22Rv1 (cell line): Measurements from ENCODE around the gene SYNRG.

ENCODE experiments used
- H3K27ac ChIP-seq: fragments of 450-650 bp; 2 replicates; pipeline ENCODE4 v1.5.1; 2017
- ZFX ChIP-seq: fragments of 450-650 bp; IDR thresholded peaks from 2 replicates; pipeline ENCODE4 v1.6.1; 2017; ENCODE audit warnings: antibody characterized with exemption, borderline replicate concordance
- TF ChIP-seq, protein P1 (sequence below): fragments of 450-650 bp; IDR thresholded peaks from 2 replicates; pipeline ENCODE4 v1.5.1; 2017; ENCODE audit warnings: mild to moderate bottlenecking

The SYNRG gene

GRCh38 chr17:37610971-37611370 lies 1.8 kb upstream of the SYNRG start:
- H3K27ac ChIP-seq, result peak overlapping the region; percentile 72
- TF ChIP-seq, protein P1, sequence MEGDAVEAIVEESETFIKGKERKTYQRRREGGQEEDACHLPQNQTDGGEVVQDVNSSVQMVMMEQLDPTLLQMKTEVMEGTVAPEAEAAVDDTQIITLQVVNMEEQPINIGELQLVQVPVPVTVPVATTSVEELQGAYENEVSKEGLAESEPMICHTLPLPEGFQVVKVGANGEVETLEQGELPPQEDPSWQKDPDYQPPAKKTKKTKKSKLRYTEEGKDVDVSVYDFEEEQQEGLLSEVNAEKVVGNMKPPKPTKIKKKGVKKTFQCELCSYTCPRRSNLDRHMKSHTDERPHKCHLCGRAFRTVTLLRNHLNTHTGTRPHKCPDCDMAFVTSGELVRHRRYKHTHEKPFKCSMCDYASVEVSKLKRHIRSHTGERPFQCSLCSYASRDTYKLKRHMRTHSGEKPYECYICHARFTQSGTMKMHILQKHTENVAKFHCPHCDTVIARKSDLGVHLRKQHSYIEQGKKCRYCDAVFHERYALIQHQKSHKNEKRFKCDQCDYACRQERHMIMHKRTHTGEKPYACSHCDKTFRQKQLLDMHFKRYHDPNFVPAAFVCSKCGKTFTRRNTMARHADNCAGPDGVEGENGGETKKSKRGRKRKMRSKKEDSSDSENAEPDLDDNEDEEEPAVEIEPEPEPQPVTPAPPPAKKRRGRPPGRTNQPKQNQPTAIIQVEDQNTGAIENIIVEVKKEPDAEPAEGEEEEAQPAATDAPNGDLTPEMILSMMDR, result no peak
- TF ChIP-seq ZFX, result no peak

DNA sequence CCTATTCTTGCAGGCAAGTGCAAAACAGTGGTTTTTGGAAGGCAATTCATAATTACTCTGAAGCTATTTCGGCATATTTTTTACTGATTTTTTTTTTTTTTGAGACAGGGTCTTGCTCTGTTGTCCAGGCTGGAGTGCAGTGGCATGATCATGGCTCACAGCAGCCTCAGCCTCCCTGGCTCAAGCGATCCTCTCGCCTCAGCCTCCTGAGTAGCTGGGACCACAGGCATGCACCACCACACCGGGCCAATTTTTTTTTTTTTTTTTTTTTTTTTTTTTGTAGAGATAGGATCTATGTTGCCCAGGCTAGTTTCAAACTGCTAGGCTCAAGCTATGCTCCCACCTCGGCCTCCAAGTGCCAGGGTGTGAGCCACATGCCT lies 813 bp upstream of the SYNRG start:
- H3K27ac ChIP-seq, result peak overlapping the region; percentile 72

GRCh38 chr17:37608351-37609169 lies 658 bp downstream of the SYNRG start:
- TF ChIP-seq, protein P1, result no peak
- no peak for TF ChIP-seq ZFX
- H3K27ac ChIP-seq, result peak overlapping the region; percentile 72

DNA sequence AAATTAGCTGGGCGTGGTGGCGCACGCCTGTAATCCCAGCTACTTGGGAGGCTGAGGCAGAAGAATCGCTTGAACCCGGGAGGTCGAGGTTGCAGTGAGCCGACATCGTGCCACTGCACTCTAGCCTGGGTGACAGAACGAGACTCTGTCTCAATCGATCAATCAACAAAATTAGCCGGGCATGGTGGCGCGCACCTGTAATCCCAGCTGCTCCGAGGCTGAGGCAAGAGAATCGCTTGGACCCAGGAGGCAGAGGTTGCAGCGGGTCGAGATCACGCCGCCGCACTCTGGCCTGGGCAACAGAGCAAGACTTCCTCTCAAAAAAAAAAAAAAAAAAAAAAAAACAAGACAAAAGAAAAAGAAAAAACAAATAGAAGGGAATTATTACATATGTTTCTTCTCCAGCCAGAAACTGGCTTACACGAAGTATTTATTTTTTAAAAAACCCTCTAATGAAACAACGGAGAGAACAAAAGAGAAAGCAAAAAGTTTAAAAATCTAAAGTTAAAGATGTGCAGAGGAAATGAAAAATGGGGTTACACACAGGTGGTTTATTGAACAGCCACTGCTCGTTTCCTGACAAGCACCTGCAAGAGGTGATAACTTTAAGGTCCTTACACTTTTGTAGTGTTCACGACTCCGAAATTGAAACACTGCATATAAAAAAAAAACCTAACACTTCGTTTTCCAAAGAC lies 1.4 kb downstream of the SYNRG start:
- TF ChIP-seq, protein P1, result no peak
- no peak for TF ChIP-seq ZFX
- peak overlapping the region; percentile 72 for H3K27ac ChIP-seq

DNA sequence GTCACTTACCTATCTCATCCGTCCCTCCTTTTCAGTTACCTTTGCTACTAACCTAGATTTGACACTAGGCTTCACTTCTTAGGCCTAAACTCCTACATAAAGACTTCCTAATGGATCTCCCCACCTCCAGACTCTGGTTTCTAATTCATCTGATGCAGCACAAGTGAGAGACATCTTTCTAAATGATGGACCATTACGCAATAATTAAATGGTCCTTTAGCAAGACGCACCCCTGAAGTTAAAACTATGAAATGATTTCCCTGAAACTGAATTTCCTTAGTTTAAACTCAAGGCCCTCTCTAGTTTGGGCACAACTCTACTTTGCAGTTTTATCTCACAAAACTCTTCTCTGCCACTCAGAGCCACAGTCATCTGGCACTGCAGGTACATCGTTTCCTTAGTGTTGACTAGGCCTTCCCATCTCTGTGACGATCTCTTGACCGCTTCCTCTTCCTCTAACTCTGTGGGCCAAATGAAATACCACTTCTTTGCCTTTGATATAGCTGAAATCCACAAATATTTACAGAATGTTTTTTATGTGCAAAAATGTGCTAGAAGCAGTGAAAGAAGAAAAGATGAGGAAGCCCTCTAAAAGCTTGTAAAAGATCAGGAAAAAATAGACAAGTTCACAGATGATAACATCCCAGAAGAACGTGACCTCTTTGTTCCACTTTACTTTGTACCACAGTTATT lies 3.3 kb downstream of the SYNRG start:
- TF ChIP-seq, protein P1, result no peak
- no peak for TF ChIP-seq ZFX
- no peak overlapping the region for H3K27ac ChIP-seq

- no peak for TF ChIP-seq ZFX
- H3K27ac ChIP-seq, result no peak overlapping the region
Measured at GRCh38 chr17:37605081-37605480, 4.1 kb downstream of the SYNRG start.

DNA sequence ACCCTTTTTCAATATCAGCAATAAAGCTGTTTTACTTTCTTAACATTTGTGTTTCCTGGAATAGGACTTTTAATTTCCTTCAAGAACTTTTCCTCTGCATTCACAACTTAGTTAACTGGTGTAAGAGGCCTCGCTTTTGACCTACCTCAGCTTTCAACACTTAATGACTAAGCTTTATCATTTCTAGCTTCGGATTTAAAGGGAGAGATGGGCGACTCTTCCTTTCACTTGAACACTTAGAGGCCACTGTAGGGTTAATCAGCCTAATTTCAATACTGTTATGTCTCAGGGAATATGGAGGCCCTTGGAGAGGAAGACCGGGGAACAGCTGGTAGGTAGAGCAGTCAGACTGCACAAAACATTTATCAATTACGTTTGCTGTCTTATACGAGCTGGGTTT lies 4.7 kb downstream of the SYNRG start:
- no peak overlapping the region for H3K27ac ChIP-seq
- no peak for TF ChIP-seq ZFX
- TF ChIP-seq, protein P1, result no peak

- TF ChIP-seq, protein P1, result no peak
- TF ChIP-seq ZFX, result no peak
- no peak overlapping the region for H3K27ac ChIP-seq
Measured at GRCh38 chr17:37598145-37598544, 11.1 kb downstream of the SYNRG start.
